Stimulated activated CD8-positive, alpha-beta memory T cell treated with anti-CD3 and anti-CD28 coated beads, Interleukin-4, amount 100 ng/mL, for 24 hours (primary cell): Measurements from ENCODE around the gene ACKR3.

Experiments
- DNase-seq: peaks from one replicate; pipeline ENCODE4 v3.0.0-alpha.2; 2020; ENCODE audit warnings: low read depth

ACKR3 gene

DNA sequence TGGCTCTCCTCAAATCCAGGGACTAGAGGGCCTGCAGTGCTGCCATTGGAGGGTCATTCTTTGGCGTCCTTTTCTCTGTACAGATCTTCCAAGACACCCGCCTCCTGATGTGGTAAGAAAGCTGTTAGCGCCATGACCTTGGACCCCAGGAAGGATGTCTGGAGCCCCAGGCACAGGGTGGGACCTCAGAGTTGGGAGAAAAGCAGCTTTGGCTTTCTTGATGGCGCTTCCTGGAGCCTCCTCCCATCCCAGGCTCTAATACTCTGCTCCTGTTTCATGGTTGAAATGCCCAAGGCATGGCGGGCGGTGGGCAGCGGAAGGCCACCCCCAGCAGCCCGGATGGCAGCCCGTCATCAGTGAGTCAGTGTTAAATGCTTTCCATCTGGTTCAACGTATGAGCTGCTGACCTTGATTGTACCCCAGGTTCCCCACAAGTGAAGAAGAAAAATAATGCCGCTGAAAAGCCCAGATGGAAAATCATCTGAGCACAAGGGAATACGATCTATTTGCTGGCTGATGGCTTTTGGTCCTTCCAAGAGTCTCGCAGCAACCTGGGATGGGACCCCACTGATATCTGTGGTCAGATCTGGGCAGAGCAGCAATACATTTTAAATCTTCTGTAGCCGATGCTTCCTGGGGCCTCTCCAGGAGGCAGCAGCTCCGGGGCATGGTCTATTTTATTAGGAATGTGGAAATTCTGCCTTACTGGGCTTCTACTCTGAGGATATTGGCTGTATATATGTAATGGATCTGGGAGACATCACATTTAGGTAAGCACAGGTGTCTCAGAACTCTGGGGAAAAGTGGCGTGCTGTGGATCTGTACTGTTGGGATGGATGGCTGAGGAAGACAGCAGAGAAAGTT lies 15.1 kb downstream of the ACKR3 start:
- no peak for DNase-seq

DNA sequence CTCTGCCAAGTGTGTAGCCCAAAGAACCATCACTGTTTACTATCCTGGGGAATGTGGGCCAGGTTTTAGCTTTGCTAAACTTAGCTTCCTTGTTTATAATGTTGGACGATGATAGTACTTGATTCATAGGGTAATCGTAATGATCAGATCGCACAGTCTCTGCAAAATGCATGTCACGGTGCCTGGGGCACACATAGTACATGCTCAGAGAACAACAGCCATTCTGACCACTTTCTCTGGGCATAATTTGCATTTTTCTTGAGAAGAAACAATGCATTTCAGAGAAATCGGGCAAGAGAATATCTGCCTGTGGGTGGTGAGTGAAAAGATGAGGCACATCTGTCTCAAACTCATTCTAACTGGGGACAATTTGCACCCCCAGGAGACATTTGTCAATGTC lies 16.3 kb downstream of the ACKR3 start:
- no peak for DNase-seq

DNA sequence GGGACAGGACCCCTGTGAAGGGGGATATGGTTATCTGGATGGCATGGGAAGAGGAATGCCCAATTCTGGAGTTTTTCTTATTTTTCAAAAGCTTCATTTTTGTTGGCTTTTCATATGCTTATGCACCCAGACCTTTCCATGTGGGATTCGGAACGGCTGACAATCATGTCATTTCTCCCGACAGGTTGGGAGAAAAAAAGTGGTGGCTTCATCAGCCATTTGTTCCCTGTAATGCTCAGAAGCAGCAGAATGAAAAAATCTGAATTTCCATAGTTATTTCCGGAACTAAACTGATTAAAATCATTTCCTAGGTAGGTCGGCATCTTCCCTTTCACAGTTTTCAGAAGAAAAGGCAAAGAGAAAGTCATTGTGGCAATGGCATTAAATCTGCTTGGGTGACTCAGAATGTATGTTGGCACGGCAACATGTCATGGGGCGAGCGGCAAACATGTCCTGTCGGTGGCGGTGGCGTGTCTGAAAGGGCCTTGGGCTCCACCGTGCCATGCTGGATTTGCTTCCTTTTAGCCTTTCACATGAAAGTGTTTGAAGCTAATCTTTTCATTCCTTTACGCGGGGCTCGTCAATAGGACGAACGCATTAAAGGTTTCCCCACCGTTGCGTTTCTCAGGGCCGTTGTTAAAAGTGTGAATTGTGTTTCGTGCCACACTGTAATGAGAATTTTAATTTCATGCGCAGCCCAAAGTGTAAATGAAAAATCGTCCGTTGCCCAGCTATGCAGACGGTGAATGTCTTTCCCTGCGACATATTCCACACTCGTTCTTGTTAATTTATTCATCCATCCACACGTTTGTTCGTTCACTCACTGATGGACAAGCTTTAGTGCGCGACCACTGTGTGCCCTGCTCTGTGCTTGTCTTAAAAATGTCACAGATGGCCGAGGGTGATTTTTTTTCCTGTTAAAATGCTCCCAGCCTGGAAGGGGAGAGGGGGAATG lies 18.5 kb downstream of the ACKR3 start:
- DNase-seq: no peak

DNA sequence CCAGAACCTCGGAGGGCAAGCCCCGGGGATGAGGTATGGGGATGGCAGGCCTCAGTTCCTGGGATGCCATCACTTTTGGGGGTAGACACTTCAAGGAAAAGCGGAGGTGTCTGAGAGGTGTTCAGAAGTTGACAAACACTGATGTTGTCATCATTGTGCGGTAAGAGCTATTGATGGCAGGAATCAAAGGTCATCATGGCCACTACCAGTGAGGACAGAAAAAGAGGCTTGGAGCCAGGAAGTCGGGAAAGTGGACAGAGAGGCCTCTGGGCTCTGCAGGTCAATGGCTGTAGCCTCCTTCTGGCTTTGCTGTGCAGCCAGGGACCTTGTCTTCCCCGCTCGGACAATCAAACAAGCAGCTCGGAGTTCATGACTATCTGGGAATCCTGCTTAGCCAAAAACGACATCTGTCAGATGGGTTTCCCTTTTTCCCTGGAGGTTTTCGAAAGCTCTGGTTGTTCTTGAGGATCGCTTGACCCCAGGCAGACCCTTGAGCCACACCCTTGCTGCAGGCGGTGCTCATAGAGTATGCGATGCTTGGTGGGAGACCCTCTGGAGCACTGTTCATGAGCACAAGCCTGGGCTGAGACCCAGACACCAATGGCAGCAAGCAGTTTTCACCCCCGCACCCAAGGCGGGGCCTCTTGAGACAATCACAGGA lies 19.4 kb downstream of the ACKR3 start:
- DNase-seq: no peak

DNA sequence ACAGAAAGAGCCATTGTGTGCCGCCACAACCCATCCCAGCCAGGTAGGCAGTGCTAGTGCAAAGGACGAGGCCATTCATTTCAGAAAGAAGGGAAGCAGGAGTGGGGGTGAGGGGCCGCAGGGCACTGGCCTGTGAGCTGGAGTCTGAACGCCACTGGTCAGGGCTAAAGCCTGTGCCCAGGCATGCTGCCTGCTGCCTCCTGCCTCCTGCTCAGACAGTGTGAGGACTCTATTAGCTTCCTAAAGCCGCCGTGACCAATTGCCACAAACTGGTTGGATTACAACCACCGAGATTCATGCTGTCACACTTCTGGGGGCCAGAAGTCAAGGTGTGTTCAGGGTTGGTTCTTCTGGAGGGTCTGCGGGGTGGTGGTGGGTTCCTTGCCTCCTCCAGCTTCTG lies 21.2 kb downstream of the ACKR3 start:
- no peak for DNase-seq

DNA sequence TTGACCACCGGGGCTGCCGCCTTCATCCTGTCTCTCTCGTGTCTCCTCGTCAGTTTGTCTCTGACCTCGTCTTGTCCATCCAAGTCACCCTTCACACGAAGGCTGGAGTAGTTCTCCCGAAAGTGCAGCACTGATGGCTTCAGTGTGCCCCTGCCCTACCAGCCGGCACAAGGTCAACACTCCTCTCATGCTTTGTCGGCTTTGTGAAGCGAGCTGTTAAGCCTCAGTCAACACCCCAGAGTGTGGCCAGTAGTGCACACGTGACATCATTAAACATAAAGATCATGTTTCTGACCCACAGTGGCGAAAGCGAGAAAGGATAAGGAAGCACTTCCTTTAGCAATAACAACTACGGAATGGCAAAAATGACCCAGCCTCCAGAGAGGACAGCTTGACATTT lies 23.2 kb downstream of the ACKR3 start:
- no peak for DNase-seq

DNA sequence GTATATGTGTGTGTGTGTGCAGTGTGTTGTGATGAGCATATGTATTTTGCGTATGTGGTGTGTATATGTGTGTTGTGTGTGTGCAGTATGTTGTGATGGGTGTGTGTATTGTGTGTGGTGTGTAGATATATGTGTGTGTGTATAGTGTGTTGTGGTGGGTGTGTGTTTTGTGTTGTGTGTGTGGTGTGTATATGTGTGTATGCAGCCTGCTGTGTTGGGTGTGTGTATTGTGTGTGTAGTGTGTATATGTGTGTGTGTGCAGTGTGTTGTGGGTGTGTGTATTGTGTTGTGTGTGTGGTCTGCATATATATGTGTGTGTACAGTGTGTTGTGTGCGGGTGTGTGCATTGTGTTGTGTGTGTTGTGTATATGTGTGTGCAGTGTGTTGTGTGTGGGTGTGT lies 23.9 kb downstream of the ACKR3 start:
- DNase-seq: no peak

DNA sequence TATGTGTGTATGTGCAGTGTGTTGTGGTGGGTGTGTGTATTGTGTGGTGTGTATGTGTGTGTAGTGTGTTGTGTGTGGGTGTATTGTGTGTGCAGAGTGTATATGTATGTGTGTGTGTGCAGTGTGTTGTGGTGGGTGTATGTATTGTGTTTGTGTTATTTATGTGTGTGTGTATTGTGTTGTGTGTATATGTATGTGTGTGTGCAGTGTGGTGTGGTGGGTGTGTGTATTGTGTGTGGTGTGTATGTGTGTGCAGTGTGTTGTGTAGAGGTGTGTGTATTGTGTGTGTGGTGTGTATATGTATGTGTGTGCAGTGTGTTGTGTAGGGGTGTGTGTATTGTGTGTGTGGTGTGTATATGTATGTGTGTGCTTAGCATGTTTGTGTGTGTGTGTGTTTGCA lies 24.3 kb downstream of the ACKR3 start:
- no peak for DNase-seq

DNA sequence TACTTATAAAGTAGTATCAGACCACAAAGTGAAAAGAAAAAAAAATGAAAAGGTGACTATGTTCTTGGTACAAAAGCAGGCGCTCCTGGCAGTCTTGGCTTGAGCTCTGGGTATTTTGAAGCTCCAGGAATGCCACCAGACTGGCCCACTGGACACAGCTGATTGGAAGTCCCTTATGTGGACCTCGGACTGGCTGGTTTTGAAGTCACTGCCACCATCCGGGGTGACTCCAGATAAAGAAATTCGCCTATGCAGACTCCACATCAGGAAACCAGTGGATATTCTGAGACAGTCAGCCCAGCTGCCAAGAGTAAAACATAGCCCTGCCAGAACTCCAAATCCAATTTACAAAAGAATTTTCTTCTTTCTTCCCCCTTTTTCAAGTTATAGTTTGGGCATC lies 28.0 kb downstream of the ACKR3 start:
- no peak for DNase-seq

DNA sequence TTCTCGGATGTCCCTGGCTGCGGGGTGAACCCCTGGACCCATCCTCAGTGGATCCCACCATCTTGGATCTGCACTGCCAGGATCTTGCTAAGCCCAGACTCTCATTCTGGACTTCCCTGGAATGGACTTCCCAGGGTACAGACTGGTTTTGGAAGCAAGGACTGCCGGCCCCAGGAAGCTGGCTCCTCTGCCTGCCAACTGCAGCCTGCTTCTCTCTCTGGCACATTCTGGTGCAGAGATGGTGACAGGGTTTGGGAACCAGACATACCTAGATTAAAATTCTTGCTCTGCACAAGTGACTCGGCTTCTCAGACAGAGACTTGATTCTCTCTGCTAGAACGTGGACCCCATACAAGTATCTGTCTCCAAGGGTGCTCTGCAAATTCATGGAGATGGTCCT lies 29.4 kb downstream of the ACKR3 start:
- DNase-seq: no peak

DNA sequence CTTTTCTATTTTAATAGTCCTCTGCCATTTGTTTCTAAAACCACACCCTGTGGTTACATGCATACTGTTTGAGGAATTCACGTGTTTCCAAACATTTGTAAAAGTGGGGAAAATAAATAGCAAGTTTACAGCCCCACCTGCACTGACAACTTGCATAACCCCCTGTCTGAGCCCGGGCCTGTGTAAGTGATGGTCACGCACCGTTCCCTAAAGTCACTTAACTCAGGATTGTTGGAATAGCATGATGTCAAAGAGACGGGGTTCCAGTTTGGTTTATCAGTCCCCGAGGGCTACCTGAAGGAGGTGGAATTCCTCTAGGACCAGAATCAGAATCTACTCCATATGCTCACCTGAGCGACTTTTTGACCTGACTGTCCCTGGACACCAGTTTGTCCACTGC lies 30.5 kb downstream of the ACKR3 start:
- no peak for DNase-seq

DNA sequence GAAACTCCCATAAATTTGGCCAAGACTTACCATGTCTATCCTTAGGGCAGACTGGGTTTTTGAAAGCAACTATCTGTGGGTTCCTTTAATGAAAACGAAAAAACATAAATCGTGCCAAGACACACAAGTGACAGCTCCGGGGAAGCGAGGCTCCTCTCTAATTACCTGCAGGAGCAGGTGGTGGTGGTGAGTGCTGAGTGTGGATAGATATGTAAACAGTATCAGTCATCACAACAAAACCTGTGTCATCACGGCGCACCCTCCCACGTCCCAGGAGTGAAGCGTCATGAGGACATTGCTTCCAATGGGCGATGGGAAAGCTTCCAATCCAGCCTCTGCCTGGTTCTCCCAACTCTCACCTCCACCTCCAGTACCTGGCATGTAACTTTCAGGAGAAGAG lies 31.3 kb downstream of the ACKR3 start:
- no peak for DNase-seq

DNA sequence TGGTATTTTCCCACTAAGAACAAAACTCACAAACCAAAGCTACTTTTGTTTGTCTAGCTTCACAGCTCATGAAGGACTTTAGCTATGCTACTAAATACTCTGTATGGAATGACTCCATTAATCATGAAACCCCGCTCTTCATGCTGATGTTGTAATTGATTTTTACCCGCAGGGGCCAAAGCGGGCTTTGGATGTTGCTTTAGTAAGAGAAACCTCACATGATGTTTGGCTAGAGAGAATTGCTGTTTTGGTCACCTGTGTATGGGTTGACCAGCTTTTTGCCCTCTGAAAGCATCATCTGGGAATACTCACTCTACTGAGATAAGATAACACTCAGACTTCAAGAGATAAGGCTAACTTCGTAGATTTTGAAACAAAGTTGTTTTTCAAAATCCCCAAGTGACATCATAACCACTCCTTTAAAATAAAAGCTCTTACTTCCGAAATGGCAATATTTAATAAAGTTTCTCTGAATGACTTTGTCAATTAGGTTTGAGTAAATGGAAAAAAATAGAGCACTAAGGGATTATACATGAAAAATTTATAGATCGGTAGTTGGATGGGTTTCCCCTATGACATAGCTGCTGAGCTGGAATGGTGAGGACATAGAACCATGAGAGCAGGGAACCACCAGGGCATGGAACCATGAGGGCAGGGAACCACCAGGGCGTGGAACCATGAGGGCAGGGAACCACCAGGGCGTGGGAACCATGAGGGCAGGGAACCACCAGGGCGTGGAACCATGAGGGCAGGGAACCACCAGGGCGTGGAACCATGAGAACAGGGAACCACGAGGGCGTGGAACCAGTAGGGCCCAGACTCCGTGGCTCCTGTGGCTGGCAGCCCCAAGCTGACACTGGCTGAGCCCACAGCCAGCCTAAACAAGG lies 31.9 kb downstream of the ACKR3 start:
- no peak for DNase-seq

DNA sequence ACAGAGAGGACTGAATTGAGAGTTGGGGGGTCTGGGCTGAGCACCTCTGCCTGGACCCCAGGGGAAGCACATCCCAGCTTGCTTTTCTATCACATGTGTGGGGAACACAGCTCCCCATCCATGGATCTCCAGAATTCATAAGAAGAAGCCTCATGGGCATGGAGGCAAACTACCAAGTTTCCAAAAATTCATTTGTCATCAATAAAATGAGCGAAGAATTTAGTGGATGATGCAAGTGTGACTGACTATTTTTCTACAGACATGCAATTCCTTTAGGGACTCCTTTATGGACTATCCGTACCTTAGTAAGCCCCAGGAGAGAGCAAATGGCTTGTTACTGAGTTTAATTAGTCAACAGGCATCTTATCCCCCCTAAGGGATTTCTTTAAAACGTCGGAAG lies 33.1 kb downstream of the ACKR3 start:
- no peak for DNase-seq

DNA sequence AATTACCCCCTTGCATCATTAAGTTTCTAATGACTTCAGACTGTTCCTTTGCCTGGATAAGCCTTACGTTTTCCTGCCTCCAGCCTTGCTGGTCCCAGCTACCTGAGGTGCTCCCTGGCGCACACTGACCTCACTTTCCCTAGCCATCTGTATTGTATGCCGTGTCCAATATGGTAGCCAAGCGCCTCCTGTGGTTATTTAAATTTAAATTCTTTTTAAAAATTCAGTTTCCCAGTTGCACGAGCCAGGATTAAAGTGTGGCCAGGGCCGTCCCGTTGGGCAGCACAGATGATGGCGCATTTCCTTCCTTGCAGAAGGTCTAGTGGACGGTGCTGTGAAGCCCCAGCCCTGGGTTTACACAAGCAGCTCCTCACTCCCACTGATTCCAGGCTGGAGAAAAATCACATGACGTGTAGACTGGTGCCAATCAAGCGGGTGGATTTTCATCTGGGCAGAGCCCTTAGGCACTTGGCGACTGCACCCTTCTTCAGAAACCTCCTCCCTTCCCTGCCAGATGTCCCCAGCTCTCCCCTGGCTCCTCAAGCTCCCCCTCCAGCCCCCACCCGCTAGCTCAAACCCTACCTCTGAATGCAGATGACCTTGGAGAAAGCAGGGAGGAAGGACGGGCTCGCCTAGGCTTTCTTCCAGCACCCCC lies 33.9 kb downstream of the ACKR3 start:
- DNase-seq: no peak

DNA sequence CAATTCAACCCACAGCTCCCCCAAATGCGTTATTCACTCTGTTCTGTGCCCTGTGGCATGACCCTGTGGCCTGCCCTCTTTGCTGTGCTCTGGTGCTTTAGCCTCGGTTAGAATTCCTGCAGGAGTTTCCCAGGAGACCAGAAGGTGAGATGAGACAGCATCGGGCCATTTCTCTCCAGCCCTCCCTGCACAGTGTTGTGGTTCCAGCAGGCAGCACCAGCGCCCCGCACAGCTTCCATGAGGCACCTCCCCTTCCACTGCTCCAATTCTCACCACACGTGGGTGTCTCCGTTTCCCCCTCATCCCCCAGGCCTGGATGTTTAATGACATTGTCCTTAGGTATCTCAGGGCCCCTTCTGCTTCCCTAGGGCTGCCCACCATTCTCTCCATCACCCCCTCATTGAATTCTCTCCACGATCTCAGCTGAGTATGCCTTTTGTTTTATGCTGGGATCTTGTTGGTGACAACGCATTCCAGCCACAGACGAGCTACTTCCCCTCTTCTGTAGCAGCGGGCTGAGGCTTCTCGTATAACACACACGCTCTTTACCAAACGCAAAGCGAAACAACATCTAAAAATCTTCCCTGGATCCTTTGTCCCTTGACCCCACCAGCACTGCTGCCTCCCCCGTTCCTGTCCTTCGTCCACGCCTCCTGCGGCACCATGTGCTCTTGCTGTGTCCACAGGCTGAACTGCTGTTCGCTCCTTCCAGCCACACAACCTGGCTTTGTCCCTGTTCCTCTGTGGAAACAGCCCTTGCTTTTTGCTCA lies 35.1 kb downstream of the ACKR3 start:
- DNase-seq: no peak

DNA sequence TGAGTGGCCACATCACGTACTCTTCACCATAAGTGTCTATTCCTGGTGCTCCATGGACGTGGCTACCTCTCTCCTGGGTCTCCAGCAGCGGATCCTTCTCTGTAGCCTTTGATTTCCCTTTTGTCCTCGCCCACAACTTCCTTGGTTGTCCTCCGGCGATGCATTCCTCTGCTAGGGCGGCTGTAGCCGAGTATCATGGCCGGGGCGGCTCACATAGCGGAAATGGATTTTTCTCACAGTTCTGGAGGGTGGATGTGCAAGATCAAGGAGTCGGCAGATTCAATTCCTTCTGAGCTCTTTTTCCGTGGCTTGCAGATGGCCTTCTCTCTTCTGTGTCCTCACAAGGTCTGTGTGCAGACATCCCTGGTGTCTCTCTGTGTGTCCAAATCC lies 35.7 kb downstream of the ACKR3 start:
- no peak for DNase-seq

DNA sequence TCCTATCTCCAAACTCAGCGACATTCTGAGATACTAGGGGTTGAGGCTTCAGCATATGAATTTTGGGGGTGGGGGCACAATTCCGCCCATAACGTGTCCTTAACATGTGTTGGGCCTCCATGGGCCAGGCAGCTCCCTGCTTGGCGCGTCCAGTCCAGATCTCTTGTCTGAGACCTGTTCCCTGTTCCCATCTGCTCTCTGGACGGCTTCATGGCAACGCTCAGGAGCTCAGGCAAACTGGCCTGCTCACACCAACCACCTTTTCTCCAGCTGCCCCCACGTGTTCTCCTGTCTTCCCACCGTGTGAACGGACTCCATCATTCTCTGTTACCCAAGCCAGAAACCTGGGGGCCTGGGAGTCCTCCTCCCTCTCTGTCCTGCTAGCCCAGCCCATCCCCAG lies 36.4 kb downstream of the ACKR3 start:
- no peak for DNase-seq

DNA sequence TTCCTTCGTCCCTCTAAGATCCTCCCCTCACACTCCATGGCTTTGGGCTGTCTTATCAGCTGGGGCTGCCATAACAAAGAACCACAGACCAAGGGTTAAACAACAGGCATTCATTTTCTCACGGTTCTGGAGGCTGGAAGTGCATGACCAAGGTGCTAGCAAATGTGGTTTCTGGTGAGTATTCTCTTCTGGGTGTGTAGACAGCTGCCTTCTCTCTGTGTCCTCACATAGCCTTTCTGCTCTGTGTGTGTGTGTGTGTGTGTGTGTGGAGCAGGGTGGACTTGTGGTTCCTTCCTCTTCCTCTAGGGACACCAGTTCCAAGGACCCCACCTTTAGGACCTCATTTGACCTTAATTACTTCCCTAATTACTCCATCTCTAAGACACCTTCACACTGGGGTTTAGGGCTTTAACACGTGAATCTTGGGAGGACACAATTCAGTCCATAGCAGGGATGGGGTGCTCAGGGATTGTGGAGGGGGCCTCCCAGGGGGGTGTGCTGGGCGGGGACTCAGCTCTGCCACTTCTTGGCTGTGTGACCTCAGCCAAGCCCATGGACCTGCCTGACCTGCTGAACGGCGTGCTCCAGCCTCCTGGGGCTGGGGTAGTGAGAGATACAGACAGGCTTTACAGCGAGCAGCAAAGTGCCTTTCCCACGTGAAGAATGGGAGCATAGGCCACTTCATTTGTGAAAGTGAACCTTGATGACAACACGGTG lies 38.0 kb downstream of the ACKR3 start:
- no peak for DNase-seq

DNA sequence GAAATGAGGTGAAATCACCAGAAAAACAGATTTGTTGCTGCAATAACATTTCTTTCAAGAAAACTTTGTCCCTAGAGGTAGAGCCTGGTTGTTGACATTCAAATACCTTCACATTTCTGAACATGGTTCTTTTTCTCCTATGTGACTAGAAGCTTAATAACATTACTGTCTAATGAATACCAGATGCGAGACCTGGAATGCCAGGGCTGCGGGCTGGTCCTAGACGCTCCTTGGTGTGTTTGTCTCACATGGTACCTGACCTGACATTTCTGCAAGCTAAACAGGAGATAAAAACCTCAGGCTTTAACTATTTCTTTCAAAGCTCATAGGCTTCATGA lies 38.5 kb downstream of the ACKR3 start:
- DNase-seq: no peak
